Loucy (cell line): ENCODE results near the gene RRP1B.
A peak's percentile ranks its signal among the peaks of the same experiment; 100 is the strongest.
"Not testable (repeated sequence)": the region's sequence is repeated elsewhere in the genome, so short reads cannot be mapped to it uniquely, and the experiment has no call there.

Experiments
- H2AFZ ChIP-seq: fragments of 200-600 bp; sonication (generic); 2 replicates; pipeline ENCODE4 v1.6.0; 2016; ENCODE audit warnings: antibody characterized with exemption, mild to moderate bottlenecking, low read length, moderate library complexity
- H3F3A ChIP-seq: fragments of 200-600 bp; 2 replicates; pipeline ENCODE4 v1.6.0; 2016; ENCODE audit warnings: antibody characterized with exemption, low read depth, mild to moderate bottlenecking
- H3K27me3 ChIP-seq: fragments of 200-600 bp; sonication (generic); 2 replicates; pipeline ENCODE4 v1.6.1; 2014; ENCODE audit warnings: low read length, mild to moderate bottlenecking; ENCODE audit not compliant: insufficient read depth, poor library complexity, severe bottlenecking
- H3K36me3 ChIP-seq: fragments of 200-600 bp; sonication (generic); 2 replicates; pipeline ENCODE4 v1.6.1; 2016; ENCODE audit warnings: low read length; ENCODE audit not compliant: insufficient read depth
- H3K4me1 ChIP-seq: fragments of 200-600 bp; sonication (generic); 2 replicates; pipeline ENCODE4 v1.5.1; 2014; ENCODE audit warnings: low read length, mild to moderate bottlenecking; ENCODE audit not compliant: insufficient read depth, poor library complexity, severe bottlenecking
- H3K4me2 ChIP-seq: fragments of 200-600 bp; sonication (generic); 2 replicates; pipeline ENCODE4 v1.6.0; 2014; ENCODE audit warnings: antibody characterized with exemption, low read length, low read depth, mild to moderate bottlenecking; ENCODE audit not compliant: poor library complexity, severe bottlenecking
- H3K4me3 ChIP-seq: fragments of 200-600 bp; sonication (generic); 2 replicates; pipeline ENCODE4 v1.5.1; 2014; ENCODE audit warnings: low read length, mild to moderate bottlenecking, mixed read lengths; ENCODE audit not compliant: poor library complexity, severe bottlenecking
- H3K79me2 ChIP-seq: fragments of 200-600 bp; sonication (generic); 2 replicates; pipeline ENCODE4 v1.6.1; 2014; ENCODE audit warnings: low read length; ENCODE audit not compliant: insufficient read depth
- H3K9ac ChIP-seq: fragments of 200-600 bp; sonication (generic); 2 replicates; pipeline ENCODE4 v1.6.0; 2014; ENCODE audit warnings: mild to moderate bottlenecking, low read depth, low read length, moderate library complexity; ENCODE audit not compliant: poor library complexity, severe bottlenecking
- H3K9me2 ChIP-seq: fragments of 200-600 bp; sonication (generic); replicated peaks from 2 replicates; pipeline ENCODE4 v1.6.1; 2016; ENCODE audit warnings: low read depth, low read length, mixed read lengths
- H3K9me3 ChIP-seq: fragments of 200-600 bp; sonication (generic); 2 replicates; pipeline ENCODE4 v1.6.1; 2014; ENCODE audit warnings: mild to moderate bottlenecking, antibody characterized with exemption, low read length, low read depth; ENCODE audit not compliant: insufficient read depth
- H4K20me1 ChIP-seq: fragments of 200-600 bp; sonication (generic); 2 replicates; pipeline ENCODE4 v1.6.0; 2014; ENCODE audit warnings: antibody characterized with exemption, low read length, mild to moderate bottlenecking; ENCODE audit not compliant: insufficient read depth, poor library complexity, severe bottlenecking
- CTCF ChIP-seq: fragments of 200-600 bp; sonication (generic); conservative IDR thresholded peaks from 2 replicates; pipeline ENCODE4 v1.5.1; 2014; ENCODE audit warnings: mild to moderate bottlenecking, antibody characterized with exemption, low read length
- EZH2phosphoT487 ChIP-seq: fragments of 200-600 bp; IDR thresholded peaks from 2 replicates; pipeline ENCODE4 v1.6.1; 2018; ENCODE audit warnings: antibody characterized with exemption, mild to moderate bottlenecking, moderate library complexity, borderline replicate concordance

Gene RRP1B

GRCh38 chr21:43646550-43647260 is 12.7 kb upstream of the RRP1B start:
- Histone ChIP-seq H3F3A (no peaks in the 10 kb centered on the region), H3K4me1 (peaks cover 10% of the 10 kb centered on the region), H3K9ac (no peak overlapping the region), H3K4me2 (peak overlapping the region; percentile 48), H4K20me1 (no peaks in the 10 kb centered on the region), H3K27me3 (no peaks in the 10 kb centered on the region), H3K9me3 (no peaks in the 10 kb centered on the region), H3K4me3 (peak overlapping the region; percentile 8), H3K79me2 (no peaks in the 10 kb centered on the region), H2AFZ (no peak overlapping the region), H3K9me2 (no peaks in the 10 kb centered on the region), H3K36me3 (no peaks in the 10 kb centered on the region)
- TF ChIP-seq EZH2phosphoT487 (no peak), CTCF (peak; percentile 100)

GRCh38 chr21:43648171-43648570 is 11.2 kb upstream of the RRP1B start:
- Histone ChIP-seq H2AFZ (no peak overlapping the region), H3K4me2 (no peak overlapping the region), H3F3A (no peaks in the 10 kb centered on the region), H3K4me3 (no peak overlapping the region), H3K4me1 (peaks cover 10% of the 10 kb centered on the region), H3K9me2 (no peaks in the 10 kb centered on the region), H3K9me3 (no peaks in the 10 kb centered on the region), H3K79me2 (no peaks in the 10 kb centered on the region), H3K9ac (no peak overlapping the region), H3K36me3 (no peaks in the 10 kb centered on the region), H3K27me3 (no peaks in the 10 kb centered on the region), H4K20me1 (no peaks in the 10 kb centered on the region)
- TF ChIP-seq CTCF (no peak), EZH2phosphoT487 (no peak)

GRCh38 chr21:43651926-43652325 is 7.4 kb upstream of the RRP1B start:
- not testable (repeated sequence) for H3K9me2 ChIP-seq, H3K4me3 ChIP-seq, H4K20me1 ChIP-seq, H2AFZ ChIP-seq, H3K79me2 ChIP-seq, H3K4me1 ChIP-seq, H3K9me3 ChIP-seq, H3K4me2 ChIP-seq, H3K27me3 ChIP-seq, H3F3A ChIP-seq, H3K9ac ChIP-seq, H3K36me3 ChIP-seq

- H3K9me3 ChIP-seq, result no peaks in the 10 kb centered on the region
- H3K4me1 ChIP-seq, result peaks cover 5% of the 10 kb centered on the region
- no peak overlapping the region for H3K4me3 ChIP-seq
- no peak overlapping the region for H3K9ac ChIP-seq
- no peak overlapping the region for H3K4me2 ChIP-seq
- no peaks in the 10 kb centered on the region for H3K36me3 ChIP-seq
- no peaks in the 10 kb centered on the region for H3K9me2 ChIP-seq
- no peaks in the 10 kb centered on the region; the same call in 1 of the 2 replicates for H3F3A ChIP-seq
- H4K20me1 ChIP-seq, result no peaks in the 10 kb centered on the region
- no peaks in the 10 kb centered on the region for H3K27me3 ChIP-seq
- TF ChIP-seq CTCF (no peak), EZH2phosphoT487 (no peak)
- H3K79me2 ChIP-seq, result no peaks in the 10 kb centered on the region
- H2AFZ ChIP-seq, result no peak overlapping the region
These were observed 6.7 kb upstream of the RRP1B start for GRCh38 chr21:43652616-43653015.
